Stimulated activated CD4-positive, alpha-beta T cell treated with anti-CD3 and anti-CD28 coated beads, Interleukin-4, amount 100 ng/mL, for 48 hours (primary cell): ENCODE results near the gene FBXO2.

Source experiments
- DNase-seq, 2 donors: peaks; one replicate each; pipeline ENCODE4 v3.0.0-alpha.2; 2020; ENCODE audit warnings: low read depth in 2 of 2

Gene FBXO2

GRCh38 chr1:11653101-11653860, 948 bp downstream of the FBXO2 start:
- DNase-seq: no peak

GRCh38 chr1:11652203-11652780, 1.9 kb downstream of the FBXO2 start:
- DNase-seq: no peak

- no peak for DNase-seq
These were observed 3.2 kb downstream of the FBXO2 start for GRCh38 chr1:11651017-11651416.

GRCh38 chr1:11650331-11650991, 3.8 kb downstream of the FBXO2 start:
- DNase-seq: peak; percentile 72 to 78

- no peak for DNase-seq
These were observed 4.5 kb downstream of the FBXO2 start for GRCh38 chr1:11649624-11650330.

- no peak for DNase-seq
These were observed 5.0 kb downstream of the FBXO2 start for GRCh38 chr1:11649237-11649623.

- peak in 1 of 2 donors; percentile 42 for DNase-seq
These were observed 5.5 kb downstream of the FBXO2 start for GRCh38 chr1:11648732-11649158.

GRCh38 chr1:11648039-11648438, 6.2 kb downstream of the FBXO2 start:
- no peak for DNase-seq

- DNase-seq: no peak
These were observed 6.9 kb downstream of the FBXO2 start for GRCh38 chr1:11647333-11647732.

- DNase-seq: no peak
These were observed 7.9 kb downstream of the FBXO2 start for GRCh38 chr1:11646317-11646716.

GRCh38 chr1:11645670-11646265, 8.5 kb downstream of the FBXO2 start:
- DNase-seq: peak; percentile 80 to 84

- no peak for DNase-seq
These were observed 9.0 kb downstream of the FBXO2 start for GRCh38 chr1:11645270-11645669.

GRCh38 chr1:11643782-11644181, 10.4 kb downstream of the FBXO2 start:
- DNase-seq: no peak

- DNase-seq: peak; percentile 56
These were observed 11.7 kb downstream of the FBXO2 start for GRCh38 chr1:11642418-11643017.

GRCh38 chr1:11641776-11642305, 12.4 kb downstream of the FBXO2 start:
- DNase-seq: no peak

- no peak for DNase-seq
These were observed 13.3 kb downstream of the FBXO2 start for GRCh38 chr1:11640944-11641343.

- no peak for DNase-seq
These were observed 14.1 kb downstream of the FBXO2 start for GRCh38 chr1:11640101-11640500.

- no peak for DNase-seq
These were observed 14.9 kb downstream of the FBXO2 start for GRCh38 chr1:11639372-11639771.

- DNase-seq: no peak
These were observed 16.1 kb downstream of the FBXO2 start for GRCh38 chr1:11638121-11638520.

- no peak for DNase-seq
These were observed 19.6 kb downstream of the FBXO2 start for GRCh38 chr1:11634365-11635192.
